Gastrocnemius medialis (tissue), 4 donors: ENCODE measurements around the gene C1orf174. TPM values are rescaled to one million over a fixed set of nuclear protein-coding genes. Genes with fewer than 3 reads are reported as not detected.

Source experiments
- ATAC-seq, 2 donors: fragments of 150-250 bp; one replicate each; pipeline ENCODE4 v1.9.1; 2016
- DNase-seq, 2 donors: peaks; one replicate each; pipeline ENCODE4 v3.0.0-alpha.2; 2019
- H3K27ac ChIP-seq, 4 donors: fragments of 200-600 bp; sonication (generic); 1 replicate in 1 of 4; 2 replicates in 3 of 4; pipeline ENCODE4 v1.5.1; 2016 to 2018; ENCODE audit warnings: mild to moderate bottlenecking in 2 of 4, moderate library complexity in 1 of 4
- H3K27me3 ChIP-seq, 3 donors: fragments of 200-600 bp; sonication (generic) in 2 of 3; 1 replicate in 1 of 3; 2 replicates in 2 of 3; pipeline versions ENCODE4 v1.5.1 to v1.6.0; 2016 to 2019; ENCODE audit warnings: mild to moderate bottlenecking in 1 of 3, moderate library complexity in 1 of 3
- H3K36me3 ChIP-seq, 2 donors: fragments of 200-600 bp; sonication (generic) in 1 of 2; one replicate each; pipeline ENCODE4 v1.5.1; 2017 to 2018
- H3K4me1 ChIP-seq, 2 donors: fragments of 200-600 bp; sonication (generic) in 1 of 2; one replicate each; pipeline ENCODE4 v1.5.1; 2016 to 2017; ENCODE audit warnings: mild to moderate bottlenecking in 2 of 2
- H3K4me3 ChIP-seq, 4 donors: fragments of 200-600 bp; sonication (generic) in 3 of 4; 1 replicate in 1 of 4; 2 replicates in 3 of 4; pipeline ENCODE4 v1.5.1; 2016 to 2019; ENCODE audit warnings: mild to moderate bottlenecking in 2 of 4
- H3K9me3 ChIP-seq, 3 donors: fragments of 200-600 bp; sonication (generic) in 2 of 3; 1 replicate in 1 of 3; 2 replicates in 2 of 3; pipeline ENCODE4 v1.5.1; 2016 to 2019
- POLR2A ChIP-seq, 2 donors: fragments of 450-650 bp; IDR thresholded peaks; one replicate each; pipeline ENCODE4 v1.6.1; 2017; ENCODE audit warnings: antibody characterized with exemption in 2 of 2, mild to moderate bottlenecking in 2 of 2, moderate library complexity in 2 of 2
- in situ Hi-C, 4 donors: fragments of 200-750 bp; cut with MboI; loops; one replicate each; pipeline versions ENCODE4 v1.15.0 to v1.8.0; 2017; ENCODE audit warnings: low sequenced_read_pairs in 4 of 4
- intact Hi-C: fragments of 100-400 bp; cut with DNase I; formaldehyde crosslinking; loops from one replicate; pipeline ENCODE4 v1.15.1; 2023; ENCODE audit warnings: low total_unique reads
- total RNA-seq, 4 donors: library from RNA; depleted of rRNA; stranded (reverse); fragments of >200 nt; gene quantifications; one replicate each; pipeline versions ENCODE4 v1.1.0 to v1.2.3, GENCODE V29; 2016
- TF ChIP-seq, protein P1 (sequence below), 5 experiments: fragments of 450-650 bp in 3 of 5; fragments of 200-600 bp in 2 of 5; sonication (generic) in 2 of 5; IDR thresholded peaks in 4 of 5; conservative IDR thresholded peaks in 1 of 5; 1 replicate in 4 of 5; 2 replicates in 1 of 5; pipeline ENCODE4 v1.5.1; 2016 to 2019; ENCODE audit warnings: antibody characterized with exemption in 5 of 5, mild to moderate bottlenecking in 3 of 5, moderate library complexity in 3 of 5

Gene C1orf174
- total RNA-seq, 4 donors from 2014 or later = 10.1 to 28.5 (median 13.5) TPM

DNA sequence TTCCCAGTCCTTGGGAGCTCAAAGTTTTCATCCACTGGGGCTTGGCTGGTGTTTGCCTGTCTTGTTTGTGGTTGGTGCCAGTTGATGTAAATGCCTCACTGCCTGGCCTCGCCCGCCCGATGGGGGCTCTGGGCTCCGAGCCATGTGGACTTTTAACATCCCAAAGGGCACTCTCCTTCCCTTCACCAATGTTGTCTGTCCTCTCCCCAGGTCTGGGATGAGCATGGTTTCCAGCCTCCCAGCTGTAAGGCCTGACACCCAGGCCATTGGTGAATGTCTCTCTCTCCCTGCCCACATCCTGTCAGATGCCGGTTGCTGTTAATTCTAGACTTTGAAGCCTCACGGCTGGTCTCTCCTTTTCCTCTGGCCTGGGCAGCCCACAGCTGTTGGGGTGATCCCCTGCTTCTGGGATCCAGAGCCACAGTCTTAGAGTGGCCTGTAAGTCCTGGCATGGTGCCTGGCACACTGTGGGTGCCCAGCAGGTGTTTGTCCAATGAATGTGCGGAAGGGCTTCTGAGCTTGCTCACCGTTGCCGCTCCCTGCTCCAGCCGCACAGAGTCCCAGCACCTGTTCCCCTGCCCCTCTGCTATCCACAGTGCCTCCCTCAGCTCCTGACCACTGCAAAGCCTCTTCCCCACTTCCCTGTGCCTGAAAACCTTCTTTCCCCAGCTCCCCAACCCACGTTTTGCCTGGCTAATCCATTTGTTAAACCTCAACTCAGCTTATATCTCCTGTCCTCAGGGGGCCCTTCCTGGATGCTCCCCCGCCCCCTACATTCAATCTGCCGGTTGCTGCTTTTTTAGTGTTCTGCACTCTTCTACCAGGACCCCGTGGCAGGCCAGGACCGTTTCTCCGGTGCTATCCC, 3.3 kb upstream of the C1orf174 start:
- in situ Hi-C loops = no loop called here
- DNase-seq = no peak
- no peak for ATAC-seq
- H3K4me1 ChIP-seq = peaks cover 8 to 9% of the 10 kb centered on the region in 2 donors
- H3K36me3 ChIP-seq = no peaks in the 10 kb centered on the region
- H3K27me3 ChIP-seq = no peaks in the 10 kb centered on the region
- TF ChIP-seq, protein P1, sequence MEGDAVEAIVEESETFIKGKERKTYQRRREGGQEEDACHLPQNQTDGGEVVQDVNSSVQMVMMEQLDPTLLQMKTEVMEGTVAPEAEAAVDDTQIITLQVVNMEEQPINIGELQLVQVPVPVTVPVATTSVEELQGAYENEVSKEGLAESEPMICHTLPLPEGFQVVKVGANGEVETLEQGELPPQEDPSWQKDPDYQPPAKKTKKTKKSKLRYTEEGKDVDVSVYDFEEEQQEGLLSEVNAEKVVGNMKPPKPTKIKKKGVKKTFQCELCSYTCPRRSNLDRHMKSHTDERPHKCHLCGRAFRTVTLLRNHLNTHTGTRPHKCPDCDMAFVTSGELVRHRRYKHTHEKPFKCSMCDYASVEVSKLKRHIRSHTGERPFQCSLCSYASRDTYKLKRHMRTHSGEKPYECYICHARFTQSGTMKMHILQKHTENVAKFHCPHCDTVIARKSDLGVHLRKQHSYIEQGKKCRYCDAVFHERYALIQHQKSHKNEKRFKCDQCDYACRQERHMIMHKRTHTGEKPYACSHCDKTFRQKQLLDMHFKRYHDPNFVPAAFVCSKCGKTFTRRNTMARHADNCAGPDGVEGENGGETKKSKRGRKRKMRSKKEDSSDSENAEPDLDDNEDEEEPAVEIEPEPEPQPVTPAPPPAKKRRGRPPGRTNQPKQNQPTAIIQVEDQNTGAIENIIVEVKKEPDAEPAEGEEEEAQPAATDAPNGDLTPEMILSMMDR (IDR thresholded peaks at IDR 0.05 in 4 of 5, conservative IDR thresholded peaks at IDR 0.05 in 1 of 5) = no peak
- TF ChIP-seq POLR2A (IDR thresholded peaks at IDR 0.05) = no peak
- H3K27ac ChIP-seq = no peak overlapping the region
- intact Hi-C loops = loop anchor here (5.0 to 10.0 kb wide), 2 partner anchors 279 to 1986 kb away; partner anchors contain the start of genes CALML6, TMEM52 and TPRG1L
- no peak overlapping the region for H3K4me3 ChIP-seq
- no peaks in the 10 kb centered on the region for H3K9me3 ChIP-seq

DNA sequence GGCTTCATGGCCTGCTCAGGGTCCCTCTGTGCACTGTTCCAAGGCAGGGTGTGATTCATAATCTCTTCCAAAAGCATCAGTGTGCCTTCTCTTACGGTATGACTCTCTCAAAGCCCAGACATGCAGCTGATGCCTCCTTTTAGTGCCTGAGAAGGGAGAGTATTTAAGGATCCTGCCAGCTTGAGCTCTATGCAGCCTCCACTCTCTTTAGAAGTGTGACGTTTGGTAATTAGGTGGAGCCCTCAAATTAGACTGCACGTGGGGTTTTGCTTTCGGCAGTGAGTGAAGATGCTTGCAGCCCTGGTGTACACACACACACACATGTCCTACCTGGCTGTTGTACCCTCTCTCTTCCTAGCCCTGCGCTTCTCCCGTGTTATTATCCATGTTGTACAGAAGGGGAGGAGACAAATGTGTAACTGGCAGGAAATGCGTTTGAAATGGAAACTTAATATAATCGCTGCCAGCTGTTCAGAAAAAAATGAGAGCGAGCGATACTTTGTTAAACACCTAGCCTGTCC, 2.6 kb upstream of the C1orf174 start:
- intact Hi-C loops (loop anchor here (5.0 to 10.0 kb wide), 2 partner anchors 278 to 1985 kb away; partner anchors contain the start of genes CALML6, TMEM52 and TPRG1L), in situ Hi-C loops (no loop called here)
- H3K27ac ChIP-seq = no peak overlapping the region
- TF ChIP-seq, protein P1 (IDR thresholded peaks at IDR 0.05 in 4 of 5, conservative IDR thresholded peaks at IDR 0.05 in 1 of 5) = no peak
- no peak for TF ChIP-seq POLR2A (IDR thresholded peaks at IDR 0.05)
- H3K36me3 ChIP-seq = no peaks in the 10 kb centered on the region
- no peaks in the 10 kb centered on the region for H3K9me3 ChIP-seq
- peaks cover 8 to 9% of the 10 kb centered on the region in 2 donors for H3K4me1 ChIP-seq
- no peak for ATAC-seq
- H3K4me3 ChIP-seq = no peak overlapping the region
- DNase-seq = no peak
- no peaks in the 10 kb centered on the region for H3K27me3 ChIP-seq

DNA sequence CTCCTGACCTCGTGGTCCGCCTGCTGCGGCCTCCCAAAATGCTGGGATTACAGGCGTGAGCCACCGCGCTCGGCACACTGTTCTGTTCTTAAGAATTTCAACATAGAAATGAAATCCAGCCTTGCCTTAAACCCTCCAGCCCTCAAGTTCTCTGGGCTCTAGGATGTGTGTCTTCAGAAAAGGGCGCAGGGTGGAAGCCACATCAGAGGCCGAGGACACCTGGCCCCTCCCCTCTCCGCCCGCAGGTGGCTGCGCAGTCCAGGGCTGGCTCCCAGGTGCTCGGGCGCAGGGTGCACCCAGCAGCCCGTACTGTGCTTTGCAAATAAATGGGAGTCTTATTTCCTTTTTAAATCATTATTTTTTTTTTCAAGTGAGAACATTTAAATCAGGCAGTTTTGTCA, 2.0 kb upstream of the C1orf174 start:
- Histone ChIP-seq H3K36me3 (no peaks in the 10 kb centered on the region), H3K9me3 (no peaks in the 10 kb centered on the region), H3K4me1 (peaks cover 8 to 9% of the 10 kb centered on the region in 2 donors), H3K27ac (no peak overlapping the region), H3K4me3 (no peak overlapping the region), H3K27me3 (no peaks in the 10 kb centered on the region)
- DNase-seq = no peak
- ATAC-seq = no peak
- TF ChIP-seq, protein P1 (IDR thresholded peaks at IDR 0.05 in 4 of 5, conservative IDR thresholded peaks at IDR 0.05 in 1 of 5) = no peak
- TF ChIP-seq POLR2A (IDR thresholded peaks at IDR 0.05) = no peak
- in situ Hi-C loops (no loop called here), intact Hi-C loops (loop anchor here (5.0 to 10.0 kb wide), 2 partner anchors 277 to 1985 kb away; partner anchors contain the start of genes CALML6, TMEM52 and TPRG1L)

DNA sequence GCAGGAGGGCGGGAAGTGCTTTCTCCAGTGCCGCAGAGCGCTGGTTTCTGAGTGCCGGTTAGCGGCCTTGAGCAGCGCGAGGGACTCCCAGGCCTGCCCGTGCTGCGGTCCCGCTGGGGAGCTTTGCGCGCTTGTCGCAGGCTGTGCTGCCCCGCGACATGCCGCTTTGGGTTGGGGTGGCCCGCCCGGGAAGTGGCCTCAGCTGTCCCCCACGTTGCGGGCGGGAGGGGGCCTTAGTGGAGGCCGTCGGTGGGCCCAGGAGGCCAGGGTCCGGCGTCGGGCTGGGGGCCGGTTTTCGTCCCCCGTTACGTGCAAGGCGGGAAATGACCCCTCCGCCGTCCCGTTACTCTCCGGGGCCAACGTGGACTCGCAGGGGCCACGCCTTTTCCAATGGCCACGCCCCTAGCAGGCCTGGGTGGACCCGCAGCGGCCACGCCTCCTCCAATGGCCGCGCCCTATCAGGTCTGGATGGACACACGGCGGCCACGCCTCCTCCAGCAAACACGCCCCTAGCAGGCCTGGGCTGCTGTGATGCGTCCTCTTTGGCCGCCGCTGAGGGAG, 977 bp upstream of the C1orf174 start:
- peak; percentile 97 to 99 for DNase-seq
- Histone ChIP-seq H3K27ac (peak overlapping the region; percentile 97 to 99 (median 98)), H3K36me3 (no peaks in the 10 kb centered on the region), H3K27me3 (no peaks in the 10 kb centered on the region), H3K4me1 (peaks cover 8 to 9% of the 10 kb centered on the region in 2 donors), H3K4me3 (peak overlapping the region; percentile 91 to 99 (median 96)), H3K9me3 (no peaks in the 10 kb centered on the region)
- peak; percentile 74 to 75 for ATAC-seq
- in situ Hi-C loops = no loop called here
- intact Hi-C loops = loop anchor here (1.0 to 10.0 kb wide), 5 partner anchors 44 to 1984 kb away; partner anchors contain the start of genes CALML6, CEP104, DFFB and LRRC47
- TF ChIP-seq, protein P1 (IDR thresholded peaks at IDR 0.05 in 4 of 5, conservative IDR thresholded peaks at IDR 0.05 in 1 of 5) = no peak
- peak; percentile 66 to 69 for TF ChIP-seq POLR2A (IDR thresholded peaks at IDR 0.05)
